Measurements from ENCODE around the gene SYDE1. TPM values are rescaled to one million over a fixed set of nuclear protein-coding genes. Genes with fewer than 3 reads are reported as not detected.

Gene SYDE1
- total and polyA plus RNA-seq, 2 of the 4 experiments (the other 2 are of a cell fraction): 19.4 to 64.9 TPM

DNA sequence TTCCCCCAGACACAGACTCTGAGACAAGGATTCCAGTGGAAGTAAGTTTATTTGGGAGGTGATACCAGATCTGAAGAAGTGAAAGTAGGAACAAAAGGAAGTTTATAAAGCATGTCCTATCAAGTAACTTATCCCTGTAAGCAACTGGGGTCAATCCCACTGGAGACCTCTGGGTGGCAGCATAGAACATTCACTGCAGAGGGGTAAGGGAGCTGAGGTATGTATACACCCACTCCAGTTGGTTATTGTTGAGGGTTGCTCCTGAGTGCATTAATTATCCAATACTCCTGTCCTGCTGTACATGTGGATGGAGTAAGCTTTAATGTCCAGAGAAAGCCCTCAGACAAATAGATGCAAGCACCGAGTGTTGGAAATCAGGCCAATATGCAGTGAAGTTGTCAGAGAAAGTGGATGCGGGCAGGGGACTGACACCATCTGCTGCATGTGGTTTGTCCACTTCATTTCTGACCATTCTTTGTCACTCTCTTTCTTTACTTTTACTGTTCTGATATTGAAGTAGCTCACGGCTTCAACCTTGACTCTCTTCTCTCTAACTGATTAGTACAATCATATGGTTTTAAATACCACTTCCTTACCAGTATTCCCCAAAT lies 46.9 kb downstream of the SYDE1 start:
- no peak overlapping the region for H4K91ac ChIP-seq (ENCODE audit: insufficient read depth, low read depth, low read length)
- no peak overlapping the region for H2BK15ac ChIP-seq (ENCODE audit: low read depth, low read length)
- no peak overlapping the region for H2AFZ ChIP-seq (replicated peaks; ENCODE audit: low read length, poor library complexity)
- no peak overlapping the region; the same call in 1 of the 2 replicates for H3K4me3 ChIP-seq (ENCODE audit: insufficient read depth, low read depth, low read length)
- peak; percentile 53 for DNase-seq
- no peak overlapping the region for H3K4ac ChIP-seq (ENCODE audit: low read depth, low read length)
- peak; percentile 81 for ATAC-seq (ENCODE audit: low read depth)
- no peak overlapping the region for H3K56ac ChIP-seq (ENCODE audit: extremely low read depth, insufficient read depth, low read length)
- H2AK9ac ChIP-seq (replicated peaks; ENCODE audit: low read depth, low read length, poor library complexity): no peak overlapping the region
- H3K27ac ChIP-seq (ENCODE audit: insufficient read depth, low read length): no peak overlapping the region
- in situ Hi-C loops (cut with MboI; ENCODE audit: low sequenced_read_pairs): no loop called here
- no peak overlapping the region for H2BK20ac ChIP-seq (ENCODE audit: low read depth, low read length)
- peaks cover 6% of the 10 kb centered on the region; the same call in 1 of the 2 replicates for H3K27me3 ChIP-seq (ENCODE audit: control insufficient read depth, insufficient read depth, low read length)
- H3K14ac ChIP-seq (replicated peaks; ENCODE audit: low read depth, low read length): no peak overlapping the region
- no peaks in the 10 kb centered on the region for H3K79me1 ChIP-seq (ENCODE audit: low read depth in 1 of 2, low read length in 2 of 2)
- dilution Hi-C loops (cut with HindIII; ENCODE audit: low sequenced_read_pairs, unreplicated experiment): no loop called here
- peaks cover 10% of the 10 kb centered on the region for H3K9me3 ChIP-seq (ENCODE audit: control insufficient read depth, insufficient read depth, low read length)
- no peaks in the 10 kb centered on the region for H3K36me3 ChIP-seq (ENCODE audit: control insufficient read depth, insufficient read depth, low read length)
- no peak overlapping the region for H4K5ac ChIP-seq (ENCODE audit: low read depth, low read length)
- no peaks in the 10 kb centered on the region for H3K4me1 ChIP-seq (ENCODE audit: control insufficient read depth, insufficient read depth, low read length)
- H2AK5ac ChIP-seq (ENCODE audit: low read depth, low read length): no peak overlapping the region
- no peak overlapping the region for H2BK5ac ChIP-seq (ENCODE audit: low read depth, low read length, poor library complexity, severe bottlenecking)
- no peaks in the 10 kb centered on the region for H4K20me1 ChIP-seq (ENCODE audit: insufficient read depth, low read length)
- no peak overlapping the region for H3K23ac ChIP-seq (ENCODE audit: low read depth, low read length)
- CTCF ChIA-PET: interaction anchor here (0.6 to 1.4 kb wide), 5 partner anchors 17 to 333 kb away, joined by 3 to 9 read pairs (median 3); no protein-coding TSS in a partner anchor
- H3K4me2 ChIP-seq (ENCODE audit: low read depth, low read length): peak overlapping the region; percentile 48; the same call in 1 of the 2 replicates
- H2BK120ac ChIP-seq (ENCODE audit: low read depth, low read length): no peak overlapping the region
- no peak overlapping the region for H3K9ac ChIP-seq (ENCODE audit: low read depth, low read length)
- 92% methylated on average over 2 of the region's 3 CpGs; no CpG with 5 or more reads in 1 of the 2 experiments for WGBS, 2 experiments (ENCODE audit: extremely low coverage in 2 of 2, insufficient read length in 1 of 2)
- H4K8ac ChIP-seq (ENCODE audit: low read depth in 2 of 2, low read length in 2 of 2): no peak overlapping the region
- H3K9me1 ChIP-seq (ENCODE audit: insufficient read depth, low read length): peaks cover 5% of the 10 kb centered on the region
- POLR2A ChIA-PET (ENCODE audit: unreplicated experiment): no interaction called here
- BruUV-seq (replicated peaks): no TSS peak
- intact Hi-C loops (cut with micrococcal nuclease): no loop called here
- H3K18ac ChIP-seq (ENCODE audit: low read depth, low read length): no peak overlapping the region
- TF ChIP-seq BHLHE40 (IDR thresholded peaks at IDR 0.05; ENCODE audit: low read depth, low read length): no peak
- peak; percentile 25; the same call in 1 of the 2 replicates for TF ChIP-seq SMC3 (IDR thresholded peaks at IDR 0.05; ENCODE audit: low read depth, low read length)
- TF ChIP-seq, protein P1, sequence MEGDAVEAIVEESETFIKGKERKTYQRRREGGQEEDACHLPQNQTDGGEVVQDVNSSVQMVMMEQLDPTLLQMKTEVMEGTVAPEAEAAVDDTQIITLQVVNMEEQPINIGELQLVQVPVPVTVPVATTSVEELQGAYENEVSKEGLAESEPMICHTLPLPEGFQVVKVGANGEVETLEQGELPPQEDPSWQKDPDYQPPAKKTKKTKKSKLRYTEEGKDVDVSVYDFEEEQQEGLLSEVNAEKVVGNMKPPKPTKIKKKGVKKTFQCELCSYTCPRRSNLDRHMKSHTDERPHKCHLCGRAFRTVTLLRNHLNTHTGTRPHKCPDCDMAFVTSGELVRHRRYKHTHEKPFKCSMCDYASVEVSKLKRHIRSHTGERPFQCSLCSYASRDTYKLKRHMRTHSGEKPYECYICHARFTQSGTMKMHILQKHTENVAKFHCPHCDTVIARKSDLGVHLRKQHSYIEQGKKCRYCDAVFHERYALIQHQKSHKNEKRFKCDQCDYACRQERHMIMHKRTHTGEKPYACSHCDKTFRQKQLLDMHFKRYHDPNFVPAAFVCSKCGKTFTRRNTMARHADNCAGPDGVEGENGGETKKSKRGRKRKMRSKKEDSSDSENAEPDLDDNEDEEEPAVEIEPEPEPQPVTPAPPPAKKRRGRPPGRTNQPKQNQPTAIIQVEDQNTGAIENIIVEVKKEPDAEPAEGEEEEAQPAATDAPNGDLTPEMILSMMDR (conservative IDR thresholded peaks at IDR 0.05; ENCODE audit: low read depth, low read length): peak; percentile 56
- peak; percentile 48 for TF ChIP-seq RAD21 (IDR thresholded peaks at IDR 0.05; ENCODE audit: low read length)

Measured in IMR-90 (cell line).